ENCODE data around the gene KATNAL1. TPM values are rescaled to one million over a fixed set of nuclear protein-coding genes. Genes with fewer than 3 reads are reported as not detected.
"Not testable (repeated sequence)": the region's sequence is repeated elsewhere in the genome, so short reads cannot be mapped to it uniquely, and the experiment has no call there.

Gene KATNAL1
- total RNA-seq, 1 experiment from 2014 or later, result 12.8 TPM

DNA sequence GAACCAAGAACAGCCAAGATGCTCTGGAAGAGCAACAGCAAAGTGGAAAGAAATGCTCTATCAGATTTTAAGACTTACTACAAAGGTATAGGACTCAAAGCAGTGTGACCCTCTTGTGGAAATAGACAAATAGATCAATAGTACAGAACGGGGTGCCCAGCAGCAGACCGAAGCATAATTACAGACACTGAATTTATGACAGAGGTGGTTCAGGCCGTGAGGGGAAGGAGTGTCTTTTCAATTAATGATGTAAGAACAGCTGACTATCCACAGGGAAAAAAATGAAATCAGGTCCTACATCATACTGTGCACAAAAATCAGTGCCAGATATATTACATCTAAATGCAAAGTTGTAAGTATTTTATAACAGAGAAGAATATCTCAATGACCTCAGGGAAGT lies 95.6 kb downstream of the KATNAL1 start:
- no peak for DNase-seq (ENCODE audit: low spot score)

DNA sequence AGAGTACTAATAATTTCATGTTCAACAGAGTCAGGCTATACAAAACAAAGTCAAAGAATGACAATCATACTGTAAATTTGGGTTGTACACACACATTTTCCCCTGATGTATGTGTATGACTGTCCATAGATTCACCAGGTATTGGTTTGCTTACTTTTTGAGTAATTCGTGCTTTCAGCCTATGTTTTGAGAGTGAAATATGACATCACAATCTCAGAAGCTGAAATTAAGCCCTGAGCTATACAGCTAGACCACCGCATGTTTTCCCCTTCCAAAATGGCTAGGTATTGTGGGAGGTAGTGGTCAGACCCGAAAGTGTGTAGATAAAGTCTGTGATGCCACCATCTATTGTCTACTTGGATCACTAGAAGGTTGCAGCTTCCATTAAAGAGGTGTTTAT lies 102.8 kb downstream of the KATNAL1 start:
- no peak for DNase-seq (ENCODE audit: low spot score)

DNA sequence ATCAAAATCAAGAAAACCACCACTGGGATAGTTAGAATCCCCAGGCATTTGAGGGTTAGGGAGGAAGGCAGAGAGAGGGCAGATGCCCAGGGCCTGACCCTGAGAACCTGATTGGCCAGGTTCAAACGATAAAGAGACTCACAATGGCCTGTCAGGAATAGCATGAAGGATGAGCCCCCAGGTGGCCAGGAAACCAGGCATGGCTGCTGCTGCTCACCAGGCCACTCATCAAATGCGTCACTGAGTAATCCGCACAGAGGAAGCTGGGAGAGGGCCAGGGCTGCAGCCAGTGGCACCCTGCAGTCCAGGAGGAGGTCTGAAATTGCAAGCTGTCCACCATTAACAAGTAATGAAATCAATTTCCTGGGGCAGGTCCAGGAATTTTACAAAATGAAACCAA lies 111.3 kb downstream of the KATNAL1 start:
- no peak for DNase-seq (ENCODE audit: low spot score)

DNA sequence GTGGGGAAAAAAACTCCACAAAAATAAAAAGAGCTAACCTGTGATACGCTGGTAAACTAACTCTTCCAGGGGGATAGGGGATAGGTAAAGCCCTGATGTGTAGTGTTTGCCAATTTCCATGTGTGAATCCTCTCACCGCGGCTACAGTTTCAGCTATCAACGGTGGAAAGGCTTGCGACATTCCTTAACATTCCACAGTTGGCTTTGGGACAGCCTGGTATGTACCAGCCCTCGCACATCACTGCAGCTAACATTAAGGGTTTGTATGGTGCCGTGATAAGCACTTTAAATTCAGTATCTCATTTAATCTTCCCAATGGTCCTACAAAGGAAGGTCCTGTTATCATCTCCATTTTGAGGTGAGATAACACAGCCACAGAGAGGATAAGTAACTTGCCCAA lies 112.4 kb downstream of the KATNAL1 start:
- DNase-seq (ENCODE audit: low spot score), result no peak

DNA sequence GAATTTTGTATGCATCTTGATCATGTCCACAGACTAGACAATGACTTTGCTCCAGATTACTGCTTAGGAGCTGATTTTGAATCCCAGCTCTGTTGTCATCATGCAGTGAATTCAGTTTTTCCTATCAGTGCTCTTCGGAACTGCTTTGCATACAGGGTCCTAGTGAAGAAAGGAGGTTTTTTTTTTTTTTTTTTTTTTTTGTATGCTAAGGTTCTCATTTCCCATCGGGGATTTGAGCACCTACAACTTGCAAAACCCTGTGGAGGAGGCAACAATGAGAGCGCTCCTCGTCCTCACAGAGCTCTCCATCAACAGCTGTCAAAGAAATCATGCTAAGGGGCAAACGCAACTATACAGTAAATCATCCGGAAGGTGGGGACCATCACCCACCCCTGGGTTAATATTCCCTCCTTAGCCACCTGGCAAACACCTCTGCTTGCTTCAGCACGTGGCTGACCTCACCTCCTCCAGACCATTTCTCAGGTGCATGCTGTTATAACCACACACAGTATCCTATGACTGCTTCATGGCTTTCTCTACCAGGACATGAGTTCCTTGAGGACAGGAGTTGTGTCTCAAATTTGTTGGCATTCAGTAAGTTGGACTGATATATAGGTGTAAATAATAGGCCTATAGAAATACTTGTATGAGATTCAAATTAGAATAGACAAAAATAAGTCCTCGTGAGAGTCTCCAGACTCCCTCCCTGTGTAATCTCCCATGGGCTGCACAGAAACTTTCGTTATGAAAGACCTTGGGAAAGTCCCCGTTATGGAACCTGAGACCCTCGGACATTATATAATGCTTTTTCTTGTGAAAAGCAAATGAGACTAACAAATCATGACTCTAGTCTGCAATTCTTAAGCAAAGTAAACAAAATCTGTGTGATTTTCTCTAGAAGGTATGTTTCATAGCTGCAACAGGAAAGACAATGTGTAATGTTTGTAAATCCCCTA lies 113.8 kb downstream of the KATNAL1 start:
- DNase-seq (ENCODE audit: low spot score), result no peak

DNA sequence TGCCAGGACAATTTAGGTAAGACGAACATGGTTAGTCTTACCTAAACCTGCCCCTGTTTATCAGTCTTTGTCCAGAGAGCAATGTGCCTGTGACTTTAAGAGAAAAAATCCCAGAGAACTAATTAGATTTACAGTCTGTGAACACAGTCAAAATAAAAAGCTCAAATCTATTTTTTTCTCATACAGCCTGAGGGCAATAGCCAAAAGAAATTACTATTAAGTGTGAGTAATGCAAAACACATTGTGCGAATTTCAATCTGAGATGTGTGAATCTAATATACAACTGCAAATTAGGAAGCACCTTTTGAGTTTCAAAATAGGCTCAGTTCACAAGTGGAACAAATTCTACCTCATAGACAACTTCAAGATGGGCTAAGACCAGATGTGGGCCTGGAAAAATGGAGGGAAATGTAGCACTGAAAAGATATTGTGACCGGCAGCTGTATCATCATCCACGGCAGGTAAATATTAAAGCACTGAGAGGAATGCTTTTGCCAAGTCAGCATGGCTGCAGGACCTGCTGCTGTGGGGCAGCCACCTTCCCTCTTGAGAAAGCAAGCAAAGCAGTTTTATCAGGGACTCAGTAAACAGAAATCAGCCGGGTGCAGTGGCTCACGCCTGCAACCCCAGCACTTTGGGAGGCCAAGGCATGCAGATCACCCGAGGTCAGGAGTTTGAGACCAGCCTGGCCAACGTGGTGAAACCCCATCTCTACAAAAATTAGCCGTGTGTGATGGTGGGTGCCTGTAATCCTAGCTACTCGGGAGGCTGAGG lies 114.8 kb downstream of the KATNAL1 start:
- no peak for DNase-seq (ENCODE audit: low spot score)

DNA sequence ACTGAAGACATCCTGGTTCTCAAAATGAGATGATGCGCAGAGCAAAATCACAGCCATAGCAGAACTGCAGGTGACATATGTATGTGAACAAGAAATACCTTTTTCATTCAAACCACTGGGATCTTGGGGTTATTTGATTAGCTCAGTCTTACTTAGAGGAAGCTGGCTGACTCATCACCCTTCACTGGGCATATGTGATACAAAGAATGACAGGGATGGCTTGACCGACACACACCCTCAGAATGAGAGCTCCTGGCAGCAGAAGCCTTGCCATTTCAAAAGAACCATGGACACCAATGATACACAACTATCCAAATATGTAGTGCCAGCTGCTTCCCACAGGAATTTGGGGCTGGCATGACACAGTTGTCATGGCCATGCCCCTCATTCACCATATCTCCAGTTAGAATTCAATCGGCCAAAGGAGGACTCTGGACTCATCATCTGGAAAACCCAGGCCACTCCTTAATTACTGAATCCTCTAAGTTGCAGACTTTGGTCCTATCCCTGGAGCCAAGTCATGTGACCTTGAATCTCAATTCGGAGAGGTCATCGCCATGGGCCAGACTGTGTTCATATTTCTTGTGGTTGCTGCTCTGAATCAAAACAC lies 115.8 kb downstream of the KATNAL1 start:
- no peak for DNase-seq (ENCODE audit: low spot score)

DNA sequence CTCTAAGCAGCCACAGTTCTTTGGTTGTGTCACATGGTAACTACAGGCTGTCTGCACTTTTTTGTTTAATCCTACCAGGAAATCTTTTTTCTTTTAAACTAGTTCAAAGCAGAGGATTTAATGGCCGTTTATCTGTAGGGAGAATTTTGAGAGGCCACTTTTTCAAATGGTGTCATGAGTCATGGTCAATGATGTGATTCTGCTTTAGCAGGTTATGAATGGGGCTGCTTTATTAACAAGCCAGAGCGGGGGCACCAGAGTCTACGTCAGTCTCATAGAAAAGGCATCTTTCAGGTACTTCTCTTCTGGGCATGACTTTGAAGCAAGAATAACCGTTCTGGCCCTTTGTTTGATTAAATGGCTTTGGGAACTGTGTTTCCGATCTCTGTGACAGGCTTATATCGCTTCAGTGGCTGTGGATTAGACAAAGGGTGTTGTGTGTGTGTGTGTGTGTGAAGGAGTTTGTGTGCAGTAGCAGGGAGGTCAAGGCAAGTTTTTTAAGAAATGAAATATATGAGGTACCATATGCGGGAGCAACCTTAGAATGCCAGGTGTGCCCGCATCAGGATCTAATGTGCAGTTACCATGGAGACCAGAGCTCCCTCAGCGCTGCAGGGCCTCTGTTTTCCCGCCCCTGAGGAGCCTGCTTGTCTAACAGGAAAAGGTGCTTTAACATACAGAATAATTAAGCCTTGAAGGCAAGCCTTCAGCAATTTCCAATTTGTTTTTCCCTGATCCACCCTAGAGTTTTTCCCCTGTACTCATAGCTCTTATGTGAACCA lies 120.5 kb downstream of the KATNAL1 start:
- DNase-seq (ENCODE audit: low spot score), result no peak

DNA sequence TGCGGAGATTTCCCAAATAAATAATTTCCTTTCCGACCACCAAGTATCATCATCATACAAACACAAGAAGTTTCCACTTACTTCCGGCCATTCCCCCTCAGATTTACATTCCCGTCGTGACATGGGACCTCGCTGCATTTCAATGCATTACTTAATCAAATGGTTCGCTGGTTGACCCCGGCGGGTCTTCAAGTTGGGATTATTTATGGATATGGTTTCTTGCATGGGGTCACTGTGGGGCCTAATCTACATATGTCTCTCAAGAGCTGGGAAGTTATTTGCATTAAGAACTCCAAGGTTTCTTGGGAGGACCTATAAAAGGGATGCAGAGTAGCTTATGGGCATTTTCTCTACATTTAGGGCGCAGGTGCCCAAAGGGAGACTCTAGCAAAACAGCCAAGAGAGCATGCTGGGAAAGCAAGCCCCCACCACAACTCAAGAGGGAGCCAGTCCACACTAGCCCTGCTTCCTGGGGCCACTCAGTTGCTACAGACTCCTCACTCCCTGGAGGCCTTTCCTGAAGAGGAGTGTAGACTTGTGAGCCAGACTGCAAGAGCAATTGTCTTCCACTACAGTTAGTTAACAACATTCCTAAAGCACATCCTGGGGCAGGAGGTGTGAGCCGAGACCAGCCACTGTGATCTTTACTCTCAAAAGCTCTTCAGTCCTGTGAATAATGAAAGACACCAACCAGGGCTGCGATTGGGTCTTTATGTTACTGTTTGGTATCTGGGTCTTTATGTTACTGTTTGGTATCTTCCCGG lies 125.3 kb downstream of the KATNAL1 start:
- no peak for DNase-seq (ENCODE audit: low spot score)

DNA sequence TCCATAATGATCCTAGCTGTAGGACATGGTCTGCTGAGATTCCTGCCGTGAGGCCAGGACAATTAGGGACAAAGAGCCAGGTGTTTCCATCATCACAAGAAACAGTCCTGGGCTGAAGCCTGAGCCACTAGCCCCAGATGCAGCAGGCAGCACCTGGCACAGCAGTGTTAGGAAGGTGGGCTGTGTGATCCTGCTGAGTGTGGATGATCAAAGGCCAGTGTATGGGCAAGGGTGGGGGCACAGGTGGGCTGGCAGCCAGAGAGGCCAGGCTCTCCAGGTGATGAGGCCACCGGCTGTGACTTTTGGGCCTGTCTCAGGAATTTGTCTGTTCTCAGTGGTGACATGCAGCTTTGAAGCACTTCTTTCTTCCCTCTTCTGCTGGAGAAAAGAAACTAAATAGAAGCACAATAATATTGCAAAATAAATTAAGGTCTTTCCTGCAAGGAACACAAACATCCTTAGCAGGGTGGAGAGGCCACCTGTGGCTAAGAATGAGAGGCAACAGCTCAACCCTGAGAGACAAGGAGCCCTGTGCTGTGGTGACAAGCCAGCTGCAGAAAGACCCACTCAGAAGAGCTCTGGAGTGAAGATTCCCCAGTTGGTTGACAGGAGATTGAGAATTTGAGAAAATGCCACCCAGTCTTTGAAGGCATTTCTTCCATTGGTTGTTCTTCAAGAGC lies 127.6 kb downstream of the KATNAL1 start:
- DNase-seq (ENCODE audit: low spot score), result no peak

DNA sequence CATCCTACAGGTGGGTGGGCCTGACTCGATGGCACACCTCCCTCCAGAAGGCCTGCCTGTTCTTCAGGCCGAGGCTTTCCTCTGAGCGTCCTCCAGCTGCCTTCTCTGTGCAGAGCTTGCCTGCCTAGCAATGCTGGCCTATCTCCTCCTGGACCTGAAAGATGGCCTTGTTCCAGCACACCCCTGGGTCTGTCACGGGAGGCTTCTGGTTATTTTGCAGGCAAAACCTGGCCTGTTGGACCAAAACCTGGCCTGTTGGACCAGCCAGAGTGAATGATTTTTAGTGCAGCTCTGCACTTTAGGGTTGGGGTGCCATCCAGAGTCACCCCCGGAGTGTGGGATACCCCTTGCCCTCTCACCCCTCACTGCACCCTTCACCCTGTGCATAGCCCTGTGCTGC lies 128.4 kb downstream of the KATNAL1 start:
- DNase-seq (ENCODE audit: low spot score), result no peak

DNA sequence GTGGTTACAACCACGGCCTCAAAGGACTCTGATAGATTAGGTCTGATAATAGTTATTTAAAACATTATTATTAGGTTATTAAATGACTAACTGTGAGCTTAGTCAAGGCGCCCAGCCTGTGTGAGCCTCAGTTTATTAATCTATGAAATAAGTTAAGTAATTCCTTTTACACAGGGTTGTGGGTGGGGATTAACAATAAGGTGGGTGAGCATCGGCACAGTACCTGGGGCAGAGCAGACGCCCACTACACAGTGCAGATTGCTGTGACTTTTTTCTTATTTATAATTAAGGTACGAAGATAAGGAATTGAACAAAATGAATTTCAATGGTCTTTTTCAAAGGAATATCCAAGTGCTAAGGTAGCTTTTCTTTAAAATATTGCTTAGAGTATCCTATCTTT lies 132.2 kb downstream of the KATNAL1 start:
- DNase-seq (ENCODE audit: low spot score), result no peak

DNA sequence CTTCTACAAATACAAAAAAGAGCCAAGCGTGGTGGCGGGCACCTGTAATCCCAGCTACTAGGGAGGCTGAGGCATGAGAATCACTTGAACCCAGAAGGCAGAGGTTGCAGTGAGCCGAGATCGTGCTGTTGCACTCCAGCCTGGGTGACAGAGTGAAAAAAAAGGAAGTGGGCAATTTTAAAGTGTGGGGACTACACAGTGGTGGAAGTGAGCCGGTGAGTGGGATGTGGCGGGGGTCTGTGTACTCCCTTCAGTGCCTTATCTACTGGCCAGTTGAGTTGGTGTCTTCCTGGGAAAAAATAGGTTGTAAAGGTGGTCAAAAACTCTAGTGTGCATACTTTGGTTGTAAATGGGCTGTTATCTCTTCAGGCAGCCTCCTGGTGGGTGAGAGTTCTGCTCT lies 133.1 kb downstream of the KATNAL1 start:
- not testable (repeated sequence) for DNase-seq (ENCODE audit: low spot score)

DNA sequence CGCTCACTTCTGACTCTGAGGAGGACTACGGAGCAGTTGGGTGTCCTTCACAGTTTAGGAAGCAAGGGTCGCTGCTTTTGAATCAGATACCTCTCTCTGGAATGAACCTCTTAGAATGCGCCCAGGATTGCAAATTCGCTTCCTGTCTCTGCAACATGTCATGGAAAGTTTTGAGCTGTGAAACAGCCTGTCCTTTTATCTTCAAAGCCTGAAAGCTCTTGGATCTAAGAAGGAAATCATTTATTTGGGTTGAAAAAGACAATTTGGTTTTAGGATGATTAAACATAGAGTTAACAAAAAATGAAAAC lies 134.1 kb downstream of the KATNAL1 start:
- no peak for DNase-seq (ENCODE audit: low spot score)

DNA sequence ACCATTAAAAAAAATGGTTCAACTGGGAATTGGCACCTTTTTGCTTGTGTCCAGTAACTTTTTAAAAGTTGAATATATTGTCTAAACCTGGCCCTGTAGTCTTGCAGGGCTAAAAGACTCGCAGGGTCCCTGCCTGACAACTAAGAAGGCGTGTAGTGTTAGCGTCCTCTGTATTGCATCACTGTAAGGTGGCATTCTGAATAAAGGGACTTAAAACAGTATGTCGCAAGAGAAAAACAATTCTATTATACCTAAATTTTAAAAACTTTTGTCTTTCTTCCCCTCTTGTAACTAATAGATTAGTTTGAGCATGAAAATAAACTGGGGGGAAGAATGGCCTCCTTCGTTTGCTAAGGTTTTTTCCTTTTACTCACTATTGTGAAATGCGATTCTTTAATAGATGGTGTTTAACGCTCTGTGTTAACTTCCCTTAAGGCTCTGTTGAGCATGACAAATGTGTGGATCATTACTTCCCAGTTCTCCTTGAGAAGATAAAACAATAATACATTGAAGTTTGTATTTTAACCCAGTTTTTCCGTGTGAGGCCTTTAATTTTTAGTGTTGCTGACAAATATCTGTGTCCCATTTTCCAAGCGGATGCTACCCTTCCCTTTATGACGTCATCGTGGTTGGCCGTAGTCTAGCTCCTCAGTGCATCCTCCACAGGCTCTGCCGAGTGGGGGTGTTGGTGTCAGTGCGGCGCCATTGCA lies 134.6 kb downstream of the KATNAL1 start:
- DNase-seq (ENCODE audit: low spot score), result no peak

DNA sequence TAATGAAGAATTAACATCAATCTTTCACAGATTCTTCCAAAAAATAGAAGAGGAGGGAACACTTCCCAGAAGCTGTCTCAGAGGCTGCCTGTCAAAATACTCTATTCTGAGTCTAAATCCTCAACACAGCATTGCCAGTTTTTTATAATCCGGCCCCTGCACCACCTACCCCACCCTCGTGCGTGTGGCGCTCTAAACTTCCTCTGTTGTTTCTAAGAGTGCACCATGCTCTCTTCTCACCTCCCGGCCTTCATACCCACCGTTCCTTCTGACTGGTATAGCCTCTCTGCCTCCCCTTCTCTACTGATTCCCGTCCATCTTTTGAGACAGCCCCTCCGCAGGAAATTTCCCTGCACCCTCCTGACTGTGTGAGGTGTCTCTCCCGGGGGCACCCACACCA lies 136.8 kb downstream of the KATNAL1 start:
- DNase-seq (ENCODE audit: low spot score), result no peak

DNA sequence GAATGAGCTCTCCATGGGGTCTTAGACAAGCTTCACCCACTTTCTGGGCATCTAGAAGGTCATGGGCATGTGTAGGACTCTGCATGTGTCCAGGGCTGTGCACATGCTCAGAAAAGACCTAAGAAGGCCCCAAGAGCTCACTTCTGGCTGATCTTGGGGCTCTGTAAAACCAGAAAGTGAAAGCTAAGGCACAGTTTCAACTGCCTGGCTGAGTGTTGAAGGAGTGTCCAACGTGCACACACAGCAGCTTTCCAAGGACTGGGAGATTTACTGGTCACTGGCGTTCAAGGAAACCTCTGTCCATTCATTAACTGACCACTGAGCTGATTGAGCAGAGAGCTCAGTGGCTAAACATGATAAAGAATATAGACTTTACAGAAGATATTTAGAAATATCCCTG lies 137.9 kb downstream of the KATNAL1 start:
- no peak for DNase-seq (ENCODE audit: low spot score)

DNA sequence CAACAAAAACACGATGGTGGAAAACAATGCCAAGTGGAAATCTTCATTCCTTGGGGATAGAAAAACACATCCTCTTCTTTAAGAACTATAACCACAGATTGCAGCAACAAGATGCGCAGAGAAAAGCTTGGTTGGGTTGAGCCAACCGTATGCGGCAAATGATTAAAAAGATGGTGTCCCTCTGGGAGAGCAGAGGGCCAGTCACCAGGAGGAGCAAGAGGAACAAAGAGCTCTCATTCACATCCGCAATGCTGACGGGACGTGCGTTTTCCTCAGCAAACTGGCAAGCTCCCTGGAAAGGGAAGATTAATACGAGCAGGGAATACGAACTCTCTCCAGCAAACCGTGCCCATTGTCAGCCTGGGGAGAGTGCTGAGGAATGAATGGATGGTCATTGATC lies 141.6 kb downstream of the KATNAL1 start:
- no peak for DNase-seq (ENCODE audit: low spot score)

DNA sequence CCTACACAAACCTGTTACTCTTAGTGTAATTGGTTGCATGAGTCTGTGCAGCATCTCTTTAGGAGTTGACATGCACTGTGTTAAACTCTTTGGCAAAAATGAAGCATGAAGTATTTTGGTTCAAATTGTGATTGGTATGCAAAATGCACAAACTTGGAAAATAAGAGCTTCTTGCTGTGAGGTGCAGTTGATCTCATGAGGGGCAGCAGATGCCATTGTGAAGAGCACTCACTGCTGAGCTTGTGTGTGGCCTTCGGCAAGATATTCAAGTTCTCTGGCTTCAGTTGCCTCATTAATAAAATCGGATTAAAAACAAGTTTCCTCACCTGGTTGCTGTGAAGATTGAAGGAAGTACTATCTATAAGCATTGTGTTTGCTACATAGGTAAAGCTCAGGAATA lies 142.3 kb downstream of the KATNAL1 start:
- DNase-seq (ENCODE audit: low spot score), result no peak

DNA sequence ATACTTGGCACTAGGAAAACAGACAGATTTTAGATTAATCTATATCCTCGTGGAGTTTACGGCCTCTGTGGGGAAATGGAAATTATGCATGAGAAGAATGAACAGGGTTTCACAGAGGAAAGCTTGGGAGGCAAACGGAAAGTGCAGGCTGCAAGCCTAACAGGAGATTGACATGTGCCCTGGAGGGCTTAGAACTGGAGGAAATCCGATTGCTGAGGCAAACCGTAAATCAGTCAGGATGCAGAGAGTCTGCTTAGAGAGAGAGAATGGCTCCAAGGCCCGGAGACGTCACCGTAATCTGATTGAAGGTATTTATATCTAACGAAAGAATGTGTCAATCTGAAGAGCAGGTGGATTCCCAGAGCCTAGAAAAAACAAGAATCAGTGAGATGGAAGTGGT lies 143.2 kb downstream of the KATNAL1 start:
- DNase-seq (ENCODE audit: low spot score), result no peak
